Measurements from ENCODE around the gene PPIP5K2. TPM values are rescaled to one million over a fixed set of nuclear protein-coding genes. Genes with fewer than 3 reads are reported as not detected.
A peak's percentile ranks its signal among the peaks of the same experiment; 100 is the strongest.
"Not testable (repeated sequence)": the region's sequence is repeated elsewhere in the genome, so short reads cannot be mapped to it uniquely, and the experiment has no call there.

The PPIP5K2 gene
- polyA plus RNA-seq, 4 donors = 82.9 to 109 (median 85.3) TPM

- peak in 2 of 4 donors; percentile 12 to 19 for DNase-seq (ENCODE audit: low read depth in 4 of 4, low spot score in 3 of 4)
These were observed 603 bp downstream of the PPIP5K2 start for GRCh38 chr5:103120607-103121200.

DNA sequence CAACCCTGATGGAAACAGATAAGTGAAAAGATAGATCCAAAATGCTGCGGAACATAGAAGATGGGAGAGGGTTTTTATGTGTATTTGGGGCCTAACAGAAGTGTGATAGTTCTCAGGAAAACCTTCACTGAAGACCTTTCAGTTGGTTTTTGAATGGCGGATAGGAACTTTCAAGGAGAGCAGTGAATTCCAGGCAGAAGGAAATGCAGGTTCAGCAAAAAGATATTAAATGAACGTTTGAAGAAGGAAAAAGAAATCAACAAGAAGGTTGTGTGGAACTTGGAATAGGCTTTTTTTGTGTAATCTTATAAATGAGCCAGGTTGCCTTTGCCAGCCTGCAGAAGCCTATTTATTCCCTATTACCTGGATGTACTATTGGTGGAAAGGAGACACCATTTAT is 2.1 kb downstream of the PPIP5K2 start:
- no peak for DNase-seq (ENCODE audit: low read depth in 4 of 4, low spot score in 3 of 4)

DNA sequence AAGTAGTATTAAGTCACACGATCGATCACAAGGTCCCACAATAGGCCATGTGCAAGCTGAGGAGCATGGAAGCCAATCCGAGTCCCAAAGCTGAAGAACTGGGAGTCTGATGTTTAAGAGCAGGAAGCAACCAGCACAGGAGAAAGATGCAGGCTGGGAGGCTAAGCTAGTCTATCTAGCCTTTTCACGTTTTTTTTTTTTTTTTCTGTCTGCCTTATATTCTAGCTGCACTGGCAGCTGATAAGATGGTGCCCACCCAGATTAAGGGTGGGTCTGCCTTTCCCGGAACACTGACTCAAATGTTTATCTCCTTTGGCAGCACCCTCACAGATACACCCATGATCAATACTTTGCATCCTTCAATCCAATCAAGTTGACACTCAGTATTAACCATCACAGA is 6.5 kb downstream of the PPIP5K2 start:
- DNase-seq (ENCODE audit: low read depth in 4 of 4, low spot score in 3 of 4) = no peak

GRCh38 chr5:103127292-103127817 is 7.3 kb downstream of the PPIP5K2 start:
- no peak for DNase-seq (ENCODE audit: low read depth in 4 of 4, low spot score in 3 of 4)

DNA sequence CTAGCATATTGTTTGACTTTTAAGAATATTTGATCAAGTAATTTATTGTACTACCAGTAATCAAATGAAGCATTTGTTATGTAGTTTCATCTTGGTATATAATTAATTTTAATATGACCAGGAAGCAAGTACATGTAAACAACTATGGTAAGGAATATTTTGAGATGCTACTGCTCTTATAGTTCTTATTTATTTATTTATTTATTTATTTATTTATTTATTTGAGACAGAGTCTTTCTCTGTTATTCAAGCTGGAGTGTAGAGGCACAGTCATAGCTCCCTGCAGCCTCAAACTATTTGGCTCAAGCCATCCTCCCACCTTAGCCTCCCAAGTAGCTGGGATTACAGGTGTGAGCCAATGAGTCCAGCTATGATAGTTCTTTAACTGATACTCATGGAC is 8.1 kb downstream of the PPIP5K2 start:
- no peak for DNase-seq (ENCODE audit: low read depth in 4 of 4, low spot score in 3 of 4)

- no peak for DNase-seq (ENCODE audit: low read depth in 4 of 4, low spot score in 3 of 4)
These were observed 12.6 kb downstream of the PPIP5K2 start for GRCh38 chr5:103132684-103133083.

- no peak for DNase-seq (ENCODE audit: low read depth in 4 of 4, low spot score in 3 of 4)
These were observed 13.1 kb downstream of the PPIP5K2 start for GRCh38 chr5:103133231-103133630.

DNA sequence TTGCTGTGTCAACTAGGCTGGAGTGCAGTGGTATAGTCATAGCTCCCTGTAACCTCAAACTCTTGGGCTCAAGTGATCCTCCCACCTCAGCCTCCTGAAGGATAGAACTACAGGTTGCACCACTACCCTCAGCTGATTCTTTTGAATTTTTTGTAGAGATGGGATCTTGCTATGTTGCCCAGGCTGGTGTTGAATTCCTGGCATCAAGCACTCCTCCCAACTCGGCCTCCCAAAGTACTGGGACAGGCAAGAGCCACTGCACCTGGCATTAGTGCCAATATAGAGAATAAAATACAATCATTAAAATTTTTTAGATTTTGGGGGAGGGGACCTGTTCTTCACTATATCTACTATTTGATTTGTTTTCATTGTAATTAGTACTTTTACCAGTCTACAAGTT is 15.4 kb downstream of the PPIP5K2 start:
- DNase-seq (ENCODE audit: low read depth in 4 of 4, low spot score in 3 of 4) = no peak

DNA sequence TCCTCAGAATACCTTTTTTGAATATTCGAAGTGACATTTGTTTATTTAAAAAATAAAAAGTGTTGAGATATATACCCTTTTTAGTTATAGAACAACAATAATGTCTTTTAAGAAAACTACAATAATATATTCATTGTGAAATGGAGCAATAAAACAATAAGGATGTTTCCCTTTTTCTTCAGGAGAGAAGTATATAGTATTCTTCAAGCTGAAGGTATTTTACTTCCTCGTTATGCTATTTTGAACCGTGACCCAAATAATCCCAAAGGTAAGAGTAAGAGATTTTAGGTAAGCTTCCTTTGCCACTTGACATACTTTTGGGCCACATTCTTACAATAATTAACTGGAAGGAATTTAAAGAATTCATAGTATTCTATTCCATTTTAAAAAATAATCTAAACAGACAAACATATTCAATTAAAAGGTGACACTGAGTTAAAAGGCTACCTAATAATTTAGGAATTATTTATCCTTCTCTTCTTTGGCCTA is 18.1 kb downstream of the PPIP5K2 start:
- no peak for DNase-seq (ENCODE audit: low read depth in 4 of 4, low spot score in 3 of 4)

DNA sequence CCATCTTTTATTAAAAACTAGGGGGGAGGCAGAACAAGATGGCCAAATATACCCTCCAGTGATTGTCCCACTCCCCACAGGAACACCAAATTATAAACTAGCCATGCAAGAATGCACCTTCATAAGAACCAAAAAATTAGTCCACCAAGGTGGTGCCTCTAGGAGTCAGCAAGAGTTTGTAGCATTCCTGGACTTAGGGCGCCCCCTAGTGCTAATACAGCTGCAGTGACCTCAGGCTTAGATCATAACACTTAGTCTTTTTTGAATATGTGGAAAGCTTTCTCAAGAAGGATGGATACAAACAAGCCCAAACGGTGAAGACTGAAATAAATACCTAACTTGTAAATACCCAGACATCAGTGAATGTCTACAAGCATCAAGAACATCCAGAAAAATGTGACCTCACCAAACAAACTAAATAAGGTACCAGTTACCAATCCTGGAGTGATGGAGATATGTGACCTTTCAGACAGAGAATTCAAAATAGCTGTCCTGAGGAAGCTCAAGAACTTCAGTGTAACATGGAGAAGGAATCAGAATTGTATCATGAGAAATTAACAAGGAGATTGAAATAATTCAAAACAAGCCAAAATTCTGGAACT is 19.3 kb downstream of the PPIP5K2 start:
- peak in 2 of 4 donors; percentile 42 to 44 for DNase-seq (ENCODE audit: low read depth in 4 of 4, low spot score in 3 of 4)

DNA sequence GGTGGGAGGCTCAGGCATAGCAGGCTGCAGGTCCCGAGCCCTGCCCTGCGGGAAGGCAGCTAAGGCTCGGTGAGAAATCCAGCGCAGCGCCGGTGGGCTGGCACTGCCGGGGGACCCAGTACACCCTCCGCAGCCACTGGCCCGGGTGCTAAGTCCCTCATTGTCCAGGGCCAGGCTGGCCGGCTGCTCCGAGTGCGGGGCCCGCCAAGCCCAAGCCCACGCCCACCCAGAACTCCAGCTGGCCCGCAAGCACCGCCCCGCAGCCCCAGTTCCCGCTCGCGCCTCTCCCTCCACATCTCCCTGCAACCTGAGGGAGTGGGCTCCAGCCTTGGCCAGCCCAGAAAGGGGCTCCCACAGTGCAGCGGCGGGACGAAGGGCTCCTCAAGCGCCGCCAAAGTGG is 22.0 kb downstream of the PPIP5K2 start:
- not testable (repeated sequence) for DNase-seq (ENCODE audit: low read depth in 4 of 4, low spot score in 3 of 4)

- DNase-seq (ENCODE audit: low read depth in 4 of 4, low spot score in 3 of 4) = no peak
These were observed 25.1 kb downstream of the PPIP5K2 start for GRCh38 chr5:103145196-103145595.

GRCh38 chr5:103148213-103148612 is 28.1 kb downstream of the PPIP5K2 start:
- no peak for DNase-seq (ENCODE audit: low read depth in 4 of 4, low spot score in 3 of 4)

- no peak for DNase-seq (ENCODE audit: low read depth in 4 of 4, low spot score in 3 of 4)
These were observed 31.1 kb downstream of the PPIP5K2 start for GRCh38 chr5:103151156-103151555.

DNA sequence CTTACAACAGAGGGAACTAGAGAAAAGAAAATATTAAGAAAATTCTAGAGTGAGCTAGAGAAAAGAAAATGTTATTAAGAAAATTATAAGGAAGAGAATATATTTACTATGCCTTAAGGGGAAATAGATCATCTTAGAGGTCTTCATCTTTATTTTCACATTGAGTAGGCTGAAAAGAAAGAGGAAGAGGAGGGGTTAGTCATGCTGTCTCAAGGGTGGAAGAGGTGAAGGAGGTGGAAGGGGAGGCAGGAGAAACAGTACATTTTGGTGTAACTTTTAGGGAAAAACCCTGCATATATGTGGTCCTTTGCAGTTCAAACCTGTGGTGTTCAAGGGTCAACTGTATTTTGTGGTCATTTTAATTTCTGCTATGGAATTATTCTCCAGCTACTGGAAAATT is 46.6 kb downstream of the PPIP5K2 start:
- no peak for DNase-seq (ENCODE audit: low read depth in 4 of 4, low spot score in 3 of 4)

GRCh38 chr5:103174147-103174546 is 54.0 kb downstream of the PPIP5K2 start:
- no peak for DNase-seq (ENCODE audit: low read depth in 4 of 4, low spot score in 3 of 4)

DNA sequence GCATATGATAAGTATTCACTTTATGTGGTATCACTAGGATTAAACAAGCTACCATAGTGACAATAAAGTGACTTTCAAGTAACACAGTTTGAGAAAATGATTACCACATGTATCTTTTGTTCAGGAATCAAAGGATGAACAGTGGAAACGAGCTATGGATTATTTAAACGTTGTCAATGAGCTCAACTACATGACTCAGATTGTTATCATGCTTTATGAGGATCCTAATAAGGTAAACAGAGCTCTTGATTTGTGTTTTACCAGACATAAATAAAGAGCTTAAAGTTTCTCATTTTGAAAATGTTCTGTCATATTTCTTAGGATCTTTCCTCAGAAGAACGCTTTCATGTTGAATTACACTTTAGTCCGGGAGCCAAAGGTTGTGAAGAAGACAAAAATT is 57.4 kb downstream of the PPIP5K2 start:
- DNase-seq (ENCODE audit: low read depth in 4 of 4, low spot score in 3 of 4) = no peak

DNA sequence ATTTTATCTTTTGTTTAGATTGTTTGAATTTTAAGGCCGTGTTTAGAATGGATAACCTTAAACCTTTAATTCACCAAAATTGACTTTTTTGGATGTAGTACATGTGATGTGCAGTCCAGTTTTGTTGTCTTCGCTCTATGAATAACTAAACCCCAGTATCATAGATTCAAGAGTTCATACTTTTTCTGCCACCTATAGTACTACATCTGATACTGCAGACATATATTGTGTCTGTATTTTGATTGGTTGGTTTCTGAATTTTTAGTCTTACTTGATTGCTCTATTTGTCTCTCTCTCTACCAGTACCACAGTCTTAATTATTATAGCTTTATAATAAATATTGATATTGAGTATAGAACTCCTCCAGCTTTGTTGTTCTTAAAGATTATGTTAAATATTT is 58.1 kb downstream of the PPIP5K2 start:
- DNase-seq (ENCODE audit: low read depth in 4 of 4, low spot score in 3 of 4) = no peak

DNA sequence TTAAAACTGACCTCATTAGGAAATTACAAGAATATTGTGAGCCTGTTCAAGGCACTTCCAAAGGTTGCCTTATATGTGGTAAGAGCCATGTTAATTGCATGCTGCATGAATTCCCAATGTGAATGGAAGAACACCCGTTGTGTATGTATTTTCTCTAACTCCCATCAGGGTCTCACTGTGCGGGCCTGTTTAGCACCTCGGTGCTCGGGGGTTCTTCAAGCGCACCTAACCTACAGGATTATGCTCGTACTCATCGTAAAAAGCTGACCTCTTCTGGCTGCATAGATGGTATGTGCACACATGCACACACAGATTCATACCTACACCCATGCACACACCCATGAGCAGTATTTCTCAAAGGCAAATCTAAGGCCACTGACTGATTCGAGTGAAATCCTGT is 66.1 kb downstream of the PPIP5K2 start:
- no peak for DNase-seq (ENCODE audit: low read depth in 4 of 4, low spot score in 3 of 4)

GRCh38 chr5:103188436-103188835 is 68.3 kb downstream of the PPIP5K2 start:
- DNase-seq (ENCODE audit: low read depth in 4 of 4, low spot score in 3 of 4) = no peak

DNA sequence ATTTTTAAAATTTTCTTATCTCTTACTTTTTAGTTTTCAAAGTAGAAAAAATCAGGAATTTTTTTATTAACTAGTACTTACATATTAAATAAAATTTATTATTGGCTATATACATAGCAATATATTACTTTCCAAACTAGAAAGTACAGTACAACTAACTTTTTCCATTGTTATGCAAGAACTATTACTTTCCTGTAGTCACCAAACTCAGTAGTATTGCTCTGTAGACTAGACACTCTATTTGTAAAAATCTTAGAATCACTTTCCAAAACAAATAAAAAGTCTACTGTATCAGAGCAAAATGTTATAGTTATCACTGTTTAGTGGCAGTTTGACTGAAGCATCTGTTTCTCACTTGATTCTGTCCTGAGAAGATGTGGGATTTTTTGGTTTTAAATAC is 83.1 kb downstream of the PPIP5K2 start:
- DNase-seq (ENCODE audit: low read depth in 4 of 4, low spot score in 3 of 4) = no peak

DNA sequence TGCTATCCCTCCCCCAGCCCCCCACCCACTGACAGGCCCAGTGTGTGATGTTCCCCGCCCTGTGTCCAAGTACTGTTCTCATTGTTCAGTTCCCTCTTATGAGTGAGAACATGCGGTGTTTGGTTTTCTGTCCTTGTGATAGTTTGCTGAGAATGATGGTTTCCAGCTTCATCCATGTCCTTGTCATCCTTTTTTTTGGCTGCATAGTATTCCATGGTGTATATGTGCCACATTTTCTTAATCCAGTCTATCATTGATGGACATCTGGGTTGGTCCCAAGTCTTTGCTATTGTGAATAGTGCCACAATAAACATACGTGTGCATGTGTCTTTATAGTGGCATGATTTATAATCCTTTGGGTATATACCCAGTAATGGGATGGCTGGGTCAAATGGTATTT is 84.9 kb downstream of the PPIP5K2 start:
- DNase-seq (ENCODE audit: low read depth in 4 of 4, low spot score in 3 of 4) = not testable (repeated sequence)
